Activated T-cell treated with anti-CD3 and anti-CD28 coated beads, Interleukin-2, amount 50 U/mL, for 1 hour (primary cell): Measurements from ENCODE around the gene MIDN.

Experiments used
- DNase-seq: peaks from one replicate; pipeline ENCODE4 v3.0.0-alpha.2; 2020

MIDN gene

GRCh38 chr19:1284293-1284978 lies 36.1 kb downstream of the MIDN start:
- no peak for DNase-seq

- DNase-seq, result no peak
Measured at GRCh38 chr19:1284979-1285736, 36.8 kb downstream of the MIDN start.

- DNase-seq, result no peak
Measured at GRCh38 chr19:1285737-1286360, 37.5 kb downstream of the MIDN start, which contains the start of gene EFNA2. EFNA2 (plus strand) TSS chr19:1285873; CDS start chr19:1286169, 296 bp downstream.

GRCh38 chr19:1286487-1287353 lies 38.3 kb downstream of the MIDN start:
- DNase-seq, result no peak

GRCh38 chr19:1287354-1288225 lies 39.2 kb downstream of the MIDN start:
- no peak for DNase-seq

GRCh38 chr19:1288226-1288612 lies 39.8 kb downstream of the MIDN start:
- DNase-seq, result no peak

- no peak for DNase-seq
Measured at GRCh38 chr19:1288833-1289685, 40.7 kb downstream of the MIDN start.

GRCh38 chr19:1289686-1290025 lies 41.3 kb downstream of the MIDN start:
- no peak for DNase-seq

- DNase-seq, result no peak
Measured at GRCh38 chr19:1290196-1290702, 41.9 kb downstream of the MIDN start.

GRCh38 chr19:1290703-1291651 lies 42.6 kb downstream of the MIDN start:
- DNase-seq, result no peak

GRCh38 chr19:1291761-1292418 lies 43.5 kb downstream of the MIDN start:
- DNase-seq, result no peak

- DNase-seq, result no peak
Measured at GRCh38 chr19:1292419-1293151, 44.2 kb downstream of the MIDN start.

GRCh38 chr19:1293782-1294604 lies 45.6 kb downstream of the MIDN start:
- no peak for DNase-seq

GRCh38 chr19:1294688-1295087 lies 46.3 kb downstream of the MIDN start:
- no peak for DNase-seq

- DNase-seq, result peak; percentile 61
Measured at GRCh38 chr19:1295169-1296012, 47.0 kb downstream of the MIDN start.

- DNase-seq, result no peak
Measured at GRCh38 chr19:1296078-1296477, 47.7 kb downstream of the MIDN start.
